Brain microvascular endothelial cell (primary cell): Measurements from ENCODE around the gene DNAH17.

Source experiments
- DNase-seq: peaks from one replicate; pipeline ENCODE4 v3.0.0-alpha.2; 2020
- H3K27ac ChIP-seq: fragments of 250-450 bp; sonication (Bioruptor Pico); 2 replicates; pipeline ENCODE4 v1.5.1; 2020; ENCODE audit warnings: mild to moderate bottlenecking, moderate library complexity
- H3K27me3 ChIP-seq: fragments of 250-450 bp; sonication (Bioruptor Pico); replicated peaks from 2 replicates; pipeline ENCODE4 v1.5.1; 2020; ENCODE audit warnings: mild to moderate bottlenecking
- H3K36me3 ChIP-seq: fragments of 250-450 bp; sonication (Bioruptor Pico); replicated peaks from 2 replicates; pipeline ENCODE4 v1.5.1; 2020; ENCODE audit warnings: mild to moderate bottlenecking
- H3K4me3 ChIP-seq: 2 replicates; pipeline ENCODE4 v1.5.1; 2011; ENCODE audit warnings: low read depth, mild to moderate bottlenecking, control low read depth, low read length, moderate library complexity
- in situ Hi-C: cut with HindIII; loops from 2 replicates; pipeline ENCODE4 v1.10.0; 2017; ENCODE audit warnings: low sequenced_read_pairs, low pct_ligation_motif_present
- TF ChIP-seq, protein P1 (sequence below): IDR thresholded peaks from 2 replicates; pipeline ENCODE4 v1.5.1; 2011; ENCODE audit warnings: low read depth, mild to moderate bottlenecking, moderate library complexity, low read length, control low read depth, inconsistent platforms; ENCODE audit errors: missing control alignments

Gene DNAH17

DNA sequence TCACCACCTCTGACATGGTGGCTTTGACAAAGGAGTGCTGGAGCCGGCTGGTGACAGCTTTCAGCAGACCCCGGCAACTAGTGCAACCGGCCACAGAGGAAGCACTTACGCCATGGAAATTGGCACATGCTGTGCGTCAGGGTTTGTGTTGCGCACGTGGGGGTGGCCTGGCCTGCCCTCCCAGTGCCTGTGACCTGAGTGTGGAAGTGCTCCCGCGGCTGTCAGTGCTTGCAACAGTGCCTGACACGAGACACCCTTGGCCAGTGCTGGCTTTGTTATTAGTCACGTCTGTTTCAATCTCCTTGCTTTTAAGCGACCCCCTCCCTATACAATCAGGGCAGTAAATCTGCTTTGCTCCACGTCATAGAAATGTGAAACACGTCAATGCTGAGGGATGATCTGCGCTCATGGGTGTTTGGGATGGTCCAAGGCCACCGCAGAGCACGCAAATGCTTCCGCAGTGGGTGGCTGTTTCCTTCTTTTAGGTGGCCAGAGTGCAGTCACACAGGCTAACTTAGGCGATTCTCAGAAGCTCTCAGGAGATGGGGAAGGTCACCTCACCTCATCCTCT is 134.5 kb downstream of the DNAH17 start:
- DNase-seq: peak; percentile 43
- Histone ChIP-seq H3K27me3 (no peaks in the 10 kb centered on the region), H3K4me3 (no peak overlapping the region), H3K36me3 (no peaks in the 10 kb centered on the region), H3K27ac (no peak overlapping the region)
- TF ChIP-seq, protein P1, sequence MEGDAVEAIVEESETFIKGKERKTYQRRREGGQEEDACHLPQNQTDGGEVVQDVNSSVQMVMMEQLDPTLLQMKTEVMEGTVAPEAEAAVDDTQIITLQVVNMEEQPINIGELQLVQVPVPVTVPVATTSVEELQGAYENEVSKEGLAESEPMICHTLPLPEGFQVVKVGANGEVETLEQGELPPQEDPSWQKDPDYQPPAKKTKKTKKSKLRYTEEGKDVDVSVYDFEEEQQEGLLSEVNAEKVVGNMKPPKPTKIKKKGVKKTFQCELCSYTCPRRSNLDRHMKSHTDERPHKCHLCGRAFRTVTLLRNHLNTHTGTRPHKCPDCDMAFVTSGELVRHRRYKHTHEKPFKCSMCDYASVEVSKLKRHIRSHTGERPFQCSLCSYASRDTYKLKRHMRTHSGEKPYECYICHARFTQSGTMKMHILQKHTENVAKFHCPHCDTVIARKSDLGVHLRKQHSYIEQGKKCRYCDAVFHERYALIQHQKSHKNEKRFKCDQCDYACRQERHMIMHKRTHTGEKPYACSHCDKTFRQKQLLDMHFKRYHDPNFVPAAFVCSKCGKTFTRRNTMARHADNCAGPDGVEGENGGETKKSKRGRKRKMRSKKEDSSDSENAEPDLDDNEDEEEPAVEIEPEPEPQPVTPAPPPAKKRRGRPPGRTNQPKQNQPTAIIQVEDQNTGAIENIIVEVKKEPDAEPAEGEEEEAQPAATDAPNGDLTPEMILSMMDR: no peak
- in situ Hi-C loops: no loop called here

DNA sequence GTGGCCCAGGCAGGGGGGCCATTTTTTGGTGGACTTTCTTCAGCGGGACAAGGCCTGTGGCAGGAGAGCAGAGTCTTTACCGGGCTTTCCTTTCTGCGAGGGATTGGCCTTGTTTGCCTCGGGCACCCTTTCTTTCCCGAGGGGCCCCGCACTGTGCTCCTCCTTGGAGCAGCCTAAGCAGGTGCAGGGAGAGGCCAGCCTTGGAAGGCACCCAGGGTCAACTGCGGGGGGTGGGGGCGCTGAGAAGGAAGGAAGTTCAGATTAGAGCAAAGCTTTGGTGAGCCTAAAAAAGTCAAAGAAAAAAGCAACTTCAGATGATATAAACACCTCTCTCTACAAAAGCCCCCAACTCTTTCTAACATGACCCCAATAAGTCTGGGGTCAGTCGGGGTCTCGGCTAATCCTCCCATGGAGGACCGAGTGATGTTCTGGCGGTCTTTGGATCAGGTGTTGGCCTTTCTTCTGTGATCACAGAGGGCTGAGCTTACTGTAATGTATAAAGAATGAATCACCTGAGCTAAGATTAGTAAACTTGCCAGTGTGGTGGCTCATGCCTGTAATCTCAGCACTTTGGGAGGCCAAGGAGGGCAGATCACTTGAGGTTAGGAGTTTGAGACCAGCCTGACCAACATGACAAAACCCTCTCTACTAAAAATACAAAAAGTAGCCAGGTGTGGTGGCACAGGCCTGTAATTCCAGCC is 135.8 kb downstream of the DNAH17 start:
- Histone ChIP-seq H3K36me3 (no peaks in the 10 kb centered on the region), H3K27ac (no peak overlapping the region), H3K27me3 (no peaks in the 10 kb centered on the region), H3K4me3 (no peak overlapping the region)
- DNase-seq: no peak
- TF ChIP-seq, protein P1: no peak
- in situ Hi-C loops: no loop called here

DNA sequence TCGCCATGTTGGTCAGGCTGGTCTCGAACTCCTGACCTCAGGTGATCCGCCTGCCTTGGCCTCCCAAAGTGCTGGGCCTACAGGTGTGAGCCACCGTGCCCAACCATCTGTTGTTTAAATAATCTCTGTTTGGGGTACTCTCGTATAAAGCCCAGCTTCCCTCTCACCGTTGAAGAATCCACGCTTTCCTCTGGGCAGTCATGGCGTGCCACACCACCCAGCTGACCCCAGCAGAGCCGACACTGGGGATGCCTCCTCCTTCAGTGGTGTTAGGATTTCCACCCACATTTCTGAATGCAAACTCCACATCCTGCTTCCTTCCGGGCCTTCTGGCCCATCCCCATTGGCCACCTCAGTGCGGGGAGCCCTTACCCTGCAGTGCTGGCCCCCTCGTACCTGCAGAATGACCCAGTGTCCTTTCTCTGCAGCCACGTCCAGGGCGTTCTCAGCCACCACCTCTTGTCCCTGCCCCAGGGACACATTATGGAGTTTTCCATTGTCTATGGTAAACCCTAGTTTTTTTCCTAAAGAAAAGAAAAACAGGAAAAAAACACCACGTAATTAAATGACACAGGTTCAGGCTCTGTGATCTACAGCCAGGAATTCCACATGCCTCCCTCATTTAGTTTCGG is 138.4 kb downstream of the DNAH17 start:
- no peak overlapping the region for H3K27ac ChIP-seq
- in situ Hi-C loops: no loop called here
- H3K27me3 ChIP-seq: no peaks in the 10 kb centered on the region

DNA sequence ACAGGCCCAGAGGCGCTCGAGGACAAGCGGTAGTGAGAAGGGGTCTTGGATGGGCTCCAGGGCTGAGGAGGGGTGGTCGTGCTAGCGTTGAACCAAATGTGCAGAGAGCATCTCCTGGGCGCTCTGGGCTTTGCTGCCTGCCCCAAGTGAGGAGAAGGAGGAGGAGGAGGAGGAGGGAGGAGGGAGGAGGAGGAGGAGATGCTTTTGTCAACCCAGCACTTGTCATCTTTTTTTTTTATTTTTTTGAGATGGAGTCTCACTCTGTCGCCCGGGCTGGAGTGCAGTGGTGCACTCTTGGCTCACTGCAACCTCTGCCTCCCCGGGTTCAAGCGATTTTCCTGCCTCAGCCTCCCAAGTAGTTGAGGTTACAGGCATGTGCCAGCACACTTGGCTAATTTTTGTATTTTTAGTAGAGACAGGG is 138.9 kb downstream of the DNAH17 start:
- H3K27me3 ChIP-seq: no peaks in the 10 kb centered on the region
- in situ Hi-C loops: no loop called here
- TF ChIP-seq, protein P1: no peak
- DNase-seq: no peak
- no peak overlapping the region for H3K27ac ChIP-seq
- no peaks in the 10 kb centered on the region for H3K36me3 ChIP-seq
- H3K4me3 ChIP-seq: no peak overlapping the region

More for the DNA sequence above, 138.4 kb downstream of the DNAH17 start:
- no peak for DNase-seq
- no peaks in the 10 kb centered on the region for H3K36me3 ChIP-seq
- no peak overlapping the region for H3K4me3 ChIP-seq
- TF ChIP-seq, protein P1: no peak

DNA sequence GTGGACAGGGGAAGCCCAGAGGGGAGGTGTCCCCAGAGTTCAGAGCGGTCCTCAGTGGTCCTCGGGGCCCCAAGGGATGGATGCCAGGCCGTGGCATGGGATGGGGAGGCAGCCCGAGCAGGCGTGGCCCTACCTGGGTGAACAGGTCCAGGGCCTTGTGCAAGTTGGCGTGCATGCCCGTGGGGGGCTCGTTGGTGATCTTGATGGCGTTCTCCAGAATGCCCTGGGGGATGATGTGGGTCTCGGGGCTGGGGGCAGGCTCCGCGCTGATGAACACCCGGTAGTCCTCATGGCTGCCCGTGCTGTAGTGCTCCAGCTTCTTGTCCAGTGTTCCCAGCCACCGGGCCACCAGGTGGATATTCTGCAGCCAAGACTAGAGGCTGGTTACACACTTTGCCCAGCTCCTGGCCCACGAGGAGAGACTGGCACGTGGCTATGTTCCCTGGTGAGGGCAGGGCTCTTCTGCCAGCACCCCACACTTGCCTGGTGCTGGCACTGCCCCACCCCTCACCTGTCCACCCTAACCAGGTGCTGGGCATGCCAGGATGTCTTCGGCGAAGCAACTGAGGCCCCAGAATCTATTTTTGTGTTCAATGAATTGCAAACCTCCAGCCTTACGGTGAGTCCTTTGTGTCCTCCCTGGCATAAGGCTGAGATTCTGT is 139.6 kb downstream of the DNAH17 start:
- Histone ChIP-seq H3K27ac (no peak overlapping the region), H3K4me3 (no peak overlapping the region), H3K27me3 (no peaks in the 10 kb centered on the region), H3K36me3 (no peaks in the 10 kb centered on the region)
- no peak for DNase-seq
- TF ChIP-seq, protein P1: no peak
- in situ Hi-C loops: no loop called here
